H1 (cell line): ENCODE results near the gene PREX1. TPM values are rescaled to one million over a fixed set of nuclear protein-coding genes. Genes with fewer than 3 reads are reported as not detected.

Source experiments
- SRF ChIP-seq: IDR thresholded peaks from 2 replicates; pipeline ENCODE4 v1.6.1; 2011; ENCODE audit warnings: mild to moderate bottlenecking, low read depth, low read length, moderate library complexity
- polyA plus RNA-seq, 7 experiments: library from polyadenylated mRNA; depleted of rRNA in 3 of 7; stranded (reverse) in 5 of 7; unstranded in 2 of 7; fragments of >200 nt in 5 of 7; fragments of 200-250 nt in 2 of 7; gene quantifications; 1 replicate in 5 of 7; 2 replicates in 1 of 7; 4 replicates in 1 of 7; pipeline versions ENCODE4 v1.2.1 to v1.2.3, GENCODE V29; 2011 to 2013; ENCODE audit warnings: missing spikeins in 2 of 7, mixed read lengths in 2 of 7
- total RNA-seq: library from RNA; stranded (reverse); fragmentation: NEBNext Ultra II Directional; extraction: Animal tissue kit (Norgen Biotek cat#: 25700); gene quantifications from 2 replicates; pipeline ENCODE4 v1.2.1, GENCODE V29; 2021
- TF ChIP-seq, protein P1 (sequence below): IDR thresholded peaks from 2 replicates; pipeline ENCODE4 v1.6.1; 2012; ENCODE audit warnings: inconsistent platforms

Gene PREX1
- total and polyA plus RNA-seq, 2 of the 8 experiments (the other 6 are each of a cell fraction or from before 2014, with no cell fraction given) = 10.7 to 12.8 TPM

DNA sequence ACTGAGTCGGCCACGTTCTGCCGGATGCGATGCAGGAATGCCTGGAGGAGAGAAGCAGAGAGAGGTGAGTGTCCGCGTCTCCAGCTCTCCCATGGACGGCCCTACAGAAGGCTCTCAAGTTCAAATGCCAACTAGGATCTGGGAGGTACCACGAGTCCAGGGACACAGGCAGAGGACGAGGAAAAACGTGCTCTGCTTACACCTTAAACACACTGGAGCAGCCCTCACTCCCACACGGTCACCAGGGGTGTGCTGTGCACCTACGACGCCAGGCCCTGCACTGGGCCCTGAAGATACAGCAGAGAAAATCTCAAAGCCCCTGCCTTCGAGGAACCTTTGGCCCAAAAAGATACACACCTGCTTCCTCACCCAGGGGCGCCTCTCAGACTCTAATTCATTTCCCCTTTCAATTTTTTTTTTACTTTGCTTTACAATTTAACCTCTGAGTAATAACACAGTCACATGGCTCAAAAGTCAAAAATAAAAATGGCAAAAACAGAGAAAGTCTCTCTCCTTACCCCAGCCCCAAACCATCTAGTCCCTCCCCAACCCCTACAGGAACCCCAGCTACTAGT lies 79.9 kb downstream of the PREX1 start (continued):
- TF ChIP-seq SRF = no peak
- TF ChIP-seq, protein P1, sequence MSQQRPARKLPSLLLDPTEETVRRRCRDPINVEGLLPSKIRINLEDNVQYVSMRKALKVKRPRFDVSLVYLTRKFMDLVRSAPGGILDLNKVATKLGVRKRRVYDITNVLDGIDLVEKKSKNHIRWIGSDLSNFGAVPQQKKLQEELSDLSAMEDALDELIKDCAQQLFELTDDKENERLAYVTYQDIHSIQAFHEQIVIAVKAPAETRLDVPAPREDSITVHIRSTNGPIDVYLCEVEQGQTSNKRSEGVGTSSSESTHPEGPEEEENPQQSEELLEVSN = no peak
